DMS53 (cell line): Measurements from ENCODE around the gene TTC32.
"Not testable (repeated sequence)": the region's sequence is repeated elsewhere in the genome, so short reads cannot be mapped to it uniquely, and the experiment has no call there.

ENCODE experiments used
- DNase-seq: peaks from one replicate; lab custom pipeline; 2025; lab: John Stamatoyannopoulos, UW

Gene TTC32

GRCh38 chr2:19901442-19902215, at the start of gene TTC32:
TSS of gene TTC32 (minus strand) at chr2:19901983. CDS start at chr2:19901854, 129 bp downstream.
- DNase-seq, result peak; percentile 94

- DNase-seq, result no peak
Measured at GRCh38 chr2:19949071-19949470, 47.3 kb upstream of the TTC32 start.

- no peak for DNase-seq
Measured at GRCh38 chr2:19947184-19947940, 45.6 kb upstream of the TTC32 start.

- DNase-seq, result no peak
Measured at GRCh38 chr2:19944205-19944845, 42.5 kb upstream of the TTC32 start.

GRCh38 chr2:19943189-19943588, 41.4 kb upstream of the TTC32 start:
- DNase-seq, result no peak

GRCh38 chr2:19942199-19942598, 40.4 kb upstream of the TTC32 start:
- DNase-seq, result no peak

GRCh38 chr2:19937004-19937403, 35.2 kb upstream of the TTC32 start:
- DNase-seq, result no peak

- no peak for DNase-seq
Measured at GRCh38 chr2:19936203-19936602, 34.4 kb upstream of the TTC32 start.

- DNase-seq, result peak; percentile 29
Measured at GRCh38 chr2:19933351-19933981, 31.7 kb upstream of the TTC32 start.

GRCh38 chr2:19932928-19933327, 31.1 kb upstream of the TTC32 start:
- DNase-seq, result no peak

- DNase-seq, result no peak
Measured at GRCh38 chr2:19929226-19929625, 27.4 kb upstream of the TTC32 start.

GRCh38 chr2:19927816-19928215, 26.0 kb upstream of the TTC32 start:
- DNase-seq, result not testable (repeated sequence)

- not testable (repeated sequence) for DNase-seq
Measured at GRCh38 chr2:19924526-19924925, 22.7 kb upstream of the TTC32 start.

GRCh38 chr2:19922188-19922587, 20.4 kb upstream of the TTC32 start:
- DNase-seq, result not testable (repeated sequence)

- DNase-seq, result no peak
Measured at GRCh38 chr2:19916385-19916950, 14.7 kb upstream of the TTC32 start.

- DNase-seq, result no peak
Measured at GRCh38 chr2:19914266-19914975, 12.6 kb upstream of the TTC32 start.

GRCh38 chr2:19911808-19912509, 10.2 kb upstream of the TTC32 start:
- DNase-seq, result no peak

GRCh38 chr2:19902216-19902740, 495 bp upstream of the TTC32 start:
- DNase-seq, result peak; percentile 50

GRCh38 chr2:19900931-19901441, 797 bp downstream of the TTC32 start:
- peak; percentile 47 for DNase-seq
